Activated naive CD8-positive, alpha-beta T cell (primary cell): ENCODE measurements around the gene CD59.

Experiments
- H3K27ac Mint-ChIP-seq: one replicate; pipeline ENCODE4 v1.8.0; 2021; ENCODE audit warnings: mixed read lengths
- H3K27me3 Mint-ChIP-seq: one replicate; pipeline ENCODE4 v1.8.0; 2021; ENCODE audit warnings: mixed read lengths
- H3K36me3 Mint-ChIP-seq: one replicate; pipeline ENCODE4 v1.8.0; 2021; ENCODE audit warnings: mixed read lengths
- H3K4me1 Mint-ChIP-seq: one replicate; pipeline ENCODE4 v1.8.0; 2021; ENCODE audit warnings: low read depth, mixed read lengths
- H3K4me3 Mint-ChIP-seq: one replicate; pipeline ENCODE4 v1.8.0; 2021; ENCODE audit warnings: mild to moderate bottlenecking, mixed read lengths
- H3K9me3 Mint-ChIP-seq: one replicate; pipeline ENCODE4 v1.8.0; 2021; ENCODE audit warnings: low read depth, mixed read lengths

The CD59 gene

GRCh38 chr11:33696931-33697638 lies 39.1 kb downstream of the CD59 start:
- Mint-ChIP-seq H3K4me3 (no peak overlapping the region), H3K27me3 (no peaks in the 10 kb centered on the region), H3K4me1 (peaks cover 18% of the 10 kb centered on the region), H3K27ac (no peak overlapping the region), H3K36me3 (no peaks in the 10 kb centered on the region), H3K9me3 (no peaks in the 10 kb centered on the region)

- no peak overlapping the region for H3K27ac Mint-ChIP-seq
- no peaks in the 10 kb centered on the region for H3K36me3 Mint-ChIP-seq
- H3K4me1 Mint-ChIP-seq, result peaks cover 16% of the 10 kb centered on the region
- H3K4me3 Mint-ChIP-seq, result no peak overlapping the region
- peaks cover under 1% of the 10 kb centered on the region for H3K27me3 Mint-ChIP-seq
- no peaks in the 10 kb centered on the region for H3K9me3 Mint-ChIP-seq
Observed at GRCh38 chr11:33696411-33696810, 39.8 kb downstream of the CD59 start.

GRCh38 chr11:33695051-33695566 lies 41.1 kb downstream of the CD59 start:
- H3K27me3 Mint-ChIP-seq, result peaks cover 2% of the 10 kb centered on the region
- H3K27ac Mint-ChIP-seq, result no peak overlapping the region
- no peaks in the 10 kb centered on the region for H3K9me3 Mint-ChIP-seq
- peaks cover 10% of the 10 kb centered on the region for H3K4me1 Mint-ChIP-seq
- H3K36me3 Mint-ChIP-seq, result no peaks in the 10 kb centered on the region
- H3K4me3 Mint-ChIP-seq, result no peak overlapping the region

GRCh38 chr11:33694346-33695050 lies 41.7 kb downstream of the CD59 start:
- Mint-ChIP-seq H3K4me1 (peaks cover 6% of the 10 kb centered on the region), H3K4me3 (no peak overlapping the region), H3K27me3 (peaks cover 2% of the 10 kb centered on the region), H3K36me3 (no peaks in the 10 kb centered on the region), H3K27ac (no peak overlapping the region), H3K9me3 (no peaks in the 10 kb centered on the region)

DNA sequence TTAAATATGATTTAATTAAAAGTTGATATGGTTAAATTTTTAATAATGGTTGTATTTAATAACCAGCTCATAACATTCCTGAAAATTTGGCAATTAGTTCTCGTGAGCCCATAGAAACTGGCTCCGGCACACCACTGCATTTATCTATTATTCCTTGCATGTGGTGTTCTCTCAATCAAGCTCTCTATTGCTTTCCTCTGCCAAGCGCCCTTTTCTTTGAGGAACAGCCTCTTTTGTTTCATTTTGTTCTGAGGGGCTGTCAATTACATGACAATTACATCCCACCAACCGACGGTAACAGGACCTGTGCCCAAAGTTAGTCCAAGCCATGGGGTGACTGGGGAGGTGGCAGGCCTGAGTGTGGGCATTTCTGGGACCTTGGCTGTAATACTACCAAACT lies 43.7 kb downstream of the CD59 start:
- Mint-ChIP-seq H3K4me1 (peaks cover 6% of the 10 kb centered on the region), H3K36me3 (no peaks in the 10 kb centered on the region), H3K27me3 (peaks cover 4% of the 10 kb centered on the region), H3K4me3 (no peak overlapping the region), H3K27ac (no peak overlapping the region), H3K9me3 (no peaks in the 10 kb centered on the region)

- H3K4me3 Mint-ChIP-seq, result no peak overlapping the region
- H3K4me1 Mint-ChIP-seq, result peaks cover 6% of the 10 kb centered on the region
- H3K27me3 Mint-ChIP-seq, result peaks cover 4% of the 10 kb centered on the region
- no peaks in the 10 kb centered on the region for H3K9me3 Mint-ChIP-seq
- no peak overlapping the region for H3K27ac Mint-ChIP-seq
- no peaks in the 10 kb centered on the region for H3K36me3 Mint-ChIP-seq
Observed at GRCh38 chr11:33692013-33692504, 44.2 kb downstream of the CD59 start.

DNA sequence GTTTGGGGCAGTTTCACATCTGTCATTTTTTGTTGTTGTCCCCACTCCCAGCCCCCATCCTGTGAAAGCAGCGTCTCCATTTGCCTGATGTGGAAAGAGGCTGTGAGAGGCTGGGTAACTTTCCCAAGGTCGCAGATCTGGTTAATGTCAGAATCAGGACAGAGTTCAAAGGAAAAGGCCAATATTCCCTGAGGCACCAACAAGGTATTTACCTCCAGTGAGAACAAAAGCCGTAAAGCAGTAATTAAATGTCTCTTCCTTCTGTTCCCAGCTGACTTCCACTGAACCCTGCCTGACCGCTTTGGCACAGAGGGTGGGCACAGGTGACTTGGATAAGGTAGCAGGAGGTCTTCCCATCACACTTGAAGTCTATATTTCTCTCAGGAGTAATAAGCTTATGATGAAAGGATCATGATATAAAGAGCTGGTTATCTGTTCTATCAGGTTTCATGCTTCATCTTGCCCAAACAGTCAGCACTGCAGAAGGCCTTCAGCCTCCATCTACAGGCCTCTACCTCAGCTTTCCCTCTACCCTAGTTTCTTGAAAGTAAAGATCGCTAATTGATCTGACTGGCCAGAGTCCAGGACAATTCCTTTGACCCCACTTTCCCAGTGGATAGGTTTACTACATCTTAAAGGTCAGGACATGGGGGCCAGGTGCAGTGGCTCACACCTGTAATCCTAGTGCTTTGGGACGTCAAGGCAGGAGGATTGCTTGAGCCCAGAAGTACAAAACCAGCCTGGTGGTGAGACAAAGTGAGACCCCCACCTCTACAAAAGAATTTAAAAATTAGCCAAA lies 45.0 kb downstream of the CD59 start:
- Mint-ChIP-seq H3K9me3 (no peaks in the 10 kb centered on the region), H3K36me3 (no peaks in the 10 kb centered on the region), H3K4me3 (no peak overlapping the region), H3K27me3 (peaks cover 4% of the 10 kb centered on the region), H3K27ac (no peak overlapping the region), H3K4me1 (peaks cover under 1% of the 10 kb centered on the region)

DNA sequence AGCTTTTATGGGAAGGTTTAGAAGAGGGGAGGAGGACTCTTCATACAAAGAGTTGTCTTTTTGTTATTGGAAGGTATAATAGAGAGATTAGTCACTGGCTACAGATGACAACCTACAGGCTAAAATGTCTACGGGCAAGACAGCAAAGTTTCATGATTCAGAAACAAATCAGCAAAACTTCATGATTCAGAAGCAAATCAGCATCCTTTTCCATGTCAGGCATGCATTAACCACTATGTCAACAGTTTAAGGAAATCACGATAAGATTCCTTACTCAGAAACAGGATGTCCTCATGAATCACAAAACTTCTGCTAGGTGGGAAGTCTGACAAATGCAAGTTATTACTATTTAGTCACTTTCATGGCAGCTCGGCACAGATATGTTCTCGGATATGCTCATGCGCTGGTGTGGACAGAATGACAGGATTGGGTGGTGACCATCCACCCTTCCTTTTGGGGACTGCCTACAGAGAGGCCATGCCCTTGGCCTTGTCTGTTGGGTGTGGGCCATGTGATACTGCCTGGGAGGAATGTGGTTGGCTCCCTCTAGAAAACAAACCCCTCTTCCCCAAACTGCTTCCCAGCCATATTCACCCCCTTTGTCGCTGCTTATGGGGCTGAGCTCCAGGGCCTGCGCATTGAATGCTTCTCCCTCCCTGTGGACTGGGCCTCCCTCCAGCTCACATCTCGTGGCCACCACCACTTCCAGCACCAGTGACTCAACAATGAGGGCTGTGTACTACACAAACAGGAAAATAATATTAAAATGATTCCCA lies 45.7 kb downstream of the CD59 start:
- Mint-ChIP-seq H3K4me3 (no peak overlapping the region), H3K36me3 (no peaks in the 10 kb centered on the region), H3K9me3 (no peaks in the 10 kb centered on the region), H3K27me3 (peaks cover 4% of the 10 kb centered on the region), H3K4me1 (no peaks in the 10 kb centered on the region), H3K27ac (no peak overlapping the region)

DNA sequence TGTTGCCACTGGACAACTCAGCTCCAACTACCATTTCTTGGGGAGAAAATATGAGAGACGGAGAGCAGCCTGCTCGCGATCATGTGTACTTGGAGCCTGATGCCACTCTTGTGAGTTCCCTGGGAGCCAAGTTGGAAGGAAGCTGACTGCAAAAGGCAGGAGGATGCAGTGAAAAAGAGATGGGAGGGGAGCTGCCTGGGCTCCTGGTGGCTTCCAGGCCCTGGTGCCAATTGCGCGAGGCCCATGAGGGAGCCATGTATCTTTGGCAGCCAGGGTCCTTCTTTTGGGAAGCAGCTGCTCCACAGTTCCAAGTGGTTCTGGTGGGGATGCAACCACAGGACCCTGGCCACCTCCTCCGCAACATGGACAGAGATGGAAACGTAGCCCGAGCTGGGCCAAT lies 46.7 kb downstream of the CD59 start:
- peaks cover 4% of the 10 kb centered on the region for H3K27me3 Mint-ChIP-seq
- H3K36me3 Mint-ChIP-seq, result no peaks in the 10 kb centered on the region
- H3K27ac Mint-ChIP-seq, result no peak overlapping the region
- no peak overlapping the region for H3K4me3 Mint-ChIP-seq
- no peaks in the 10 kb centered on the region for H3K4me1 Mint-ChIP-seq
- no peaks in the 10 kb centered on the region for H3K9me3 Mint-ChIP-seq

DNA sequence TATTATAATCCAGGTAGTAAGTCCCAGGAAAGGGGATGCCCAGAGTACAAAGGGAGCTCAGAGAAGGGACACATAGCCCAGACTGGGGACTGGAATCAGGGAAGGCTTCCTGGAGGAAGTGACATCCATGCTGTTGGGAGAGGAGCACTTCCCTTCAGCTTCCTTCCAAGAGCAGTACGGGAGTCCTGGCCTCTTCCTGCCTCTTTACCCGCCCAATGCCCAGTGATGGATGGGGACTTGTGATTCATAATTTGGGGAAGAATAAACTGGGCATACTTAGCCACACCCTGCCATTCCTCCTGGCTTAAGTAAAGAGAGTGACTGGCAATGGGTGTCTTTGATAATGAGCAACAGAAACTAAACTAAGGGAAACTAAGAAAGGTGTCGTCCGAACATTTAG lies 47.1 kb downstream of the CD59 start:
- no peaks in the 10 kb centered on the region for H3K4me1 Mint-ChIP-seq
- H3K4me3 Mint-ChIP-seq, result no peak overlapping the region
- peaks cover 8% of the 10 kb centered on the region for H3K27me3 Mint-ChIP-seq
- H3K27ac Mint-ChIP-seq, result no peak overlapping the region
- no peaks in the 10 kb centered on the region for H3K36me3 Mint-ChIP-seq
- H3K9me3 Mint-ChIP-seq, result no peaks in the 10 kb centered on the region

- no peaks in the 10 kb centered on the region for H3K9me3 Mint-ChIP-seq
- no peaks in the 10 kb centered on the region for H3K36me3 Mint-ChIP-seq
- H3K27ac Mint-ChIP-seq, result no peak overlapping the region
- H3K27me3 Mint-ChIP-seq, result peaks cover 11% of the 10 kb centered on the region
- H3K4me3 Mint-ChIP-seq, result no peak overlapping the region
- no peaks in the 10 kb centered on the region for H3K4me1 Mint-ChIP-seq
Observed at GRCh38 chr11:33687733-33688479, 48.3 kb downstream of the CD59 start.

DNA sequence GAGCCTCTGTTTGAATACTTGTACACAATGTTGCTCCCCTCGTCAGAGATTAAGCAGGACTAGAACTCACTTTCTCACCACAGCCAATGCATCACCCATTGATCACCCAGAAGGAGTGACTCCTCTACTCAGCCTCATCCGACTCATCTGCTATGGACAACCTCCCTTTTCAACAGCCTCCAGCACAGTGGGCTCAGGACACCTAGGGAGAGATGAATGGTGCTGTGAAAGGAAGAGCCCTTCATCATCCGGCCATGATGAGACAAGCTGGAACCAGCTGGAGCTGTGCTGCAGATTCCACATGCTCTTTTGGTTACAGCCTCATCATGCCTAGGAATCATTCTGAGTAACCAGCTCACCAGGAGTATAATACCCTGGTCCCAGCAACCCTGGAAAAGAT lies 51.1 kb downstream of the CD59 start:
- Mint-ChIP-seq H3K36me3 (no peaks in the 10 kb centered on the region), H3K9me3 (no peaks in the 10 kb centered on the region), H3K27me3 (peaks cover 15% of the 10 kb centered on the region), H3K4me3 (no peak overlapping the region), H3K4me1 (no peaks in the 10 kb centered on the region), H3K27ac (no peak overlapping the region)

GRCh38 chr11:33684003-33684706 lies 52.1 kb downstream of the CD59 start:
- Mint-ChIP-seq H3K4me3 (no peak overlapping the region), H3K36me3 (no peaks in the 10 kb centered on the region), H3K27ac (no peak overlapping the region)

More at GRCh38 chr11:33684003-33684706, 52.1 kb downstream of the CD59 start:
- Mint-ChIP-seq H3K4me1 (no peaks in the 10 kb centered on the region), H3K27me3 (peaks cover 17% of the 10 kb centered on the region), H3K9me3 (no peaks in the 10 kb centered on the region)
